ENCODE data around the gene TNFSF10.

DNA sequence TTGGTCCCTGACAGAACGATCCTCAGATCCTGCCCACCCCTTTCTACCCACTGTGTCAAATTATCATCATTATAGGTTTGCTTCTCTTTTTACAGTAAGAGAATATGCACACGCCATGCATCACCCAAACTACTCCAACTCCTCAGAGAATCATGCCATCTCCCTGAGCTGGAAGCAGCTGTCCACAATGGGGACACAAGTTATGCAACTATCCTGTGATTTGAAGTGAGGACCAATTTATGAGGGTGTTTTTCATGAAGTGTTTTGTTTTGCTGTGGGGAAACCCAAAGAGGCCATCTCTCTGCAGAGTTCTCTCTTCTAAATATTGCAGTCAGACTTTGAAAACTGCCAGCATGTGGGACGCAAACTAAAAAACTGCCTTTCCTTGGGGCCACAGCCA, 35.8 kb upstream of the TNFSF10 start:
- TF ChIP-seq, protein P1, sequence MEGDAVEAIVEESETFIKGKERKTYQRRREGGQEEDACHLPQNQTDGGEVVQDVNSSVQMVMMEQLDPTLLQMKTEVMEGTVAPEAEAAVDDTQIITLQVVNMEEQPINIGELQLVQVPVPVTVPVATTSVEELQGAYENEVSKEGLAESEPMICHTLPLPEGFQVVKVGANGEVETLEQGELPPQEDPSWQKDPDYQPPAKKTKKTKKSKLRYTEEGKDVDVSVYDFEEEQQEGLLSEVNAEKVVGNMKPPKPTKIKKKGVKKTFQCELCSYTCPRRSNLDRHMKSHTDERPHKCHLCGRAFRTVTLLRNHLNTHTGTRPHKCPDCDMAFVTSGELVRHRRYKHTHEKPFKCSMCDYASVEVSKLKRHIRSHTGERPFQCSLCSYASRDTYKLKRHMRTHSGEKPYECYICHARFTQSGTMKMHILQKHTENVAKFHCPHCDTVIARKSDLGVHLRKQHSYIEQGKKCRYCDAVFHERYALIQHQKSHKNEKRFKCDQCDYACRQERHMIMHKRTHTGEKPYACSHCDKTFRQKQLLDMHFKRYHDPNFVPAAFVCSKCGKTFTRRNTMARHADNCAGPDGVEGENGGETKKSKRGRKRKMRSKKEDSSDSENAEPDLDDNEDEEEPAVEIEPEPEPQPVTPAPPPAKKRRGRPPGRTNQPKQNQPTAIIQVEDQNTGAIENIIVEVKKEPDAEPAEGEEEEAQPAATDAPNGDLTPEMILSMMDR (IDR thresholded peaks at IDR 0.05): no peak
- TF ChIP-seq USF2 (IDR thresholded peaks at IDR 0.05): no peak
- no peak for TF ChIP-seq GATA3 (IDR thresholded peaks at IDR 0.05; ENCODE audit: borderline replicate concordance)
- TF ChIP-seq MAFK (IDR thresholded peaks at IDR 0.05; ENCODE audit: partially characterized antibody): no peak

Measured in A549 (cell line).